Activated CD4-positive, CD25-positive, alpha-beta regulatory T cell treated with anti-CD3 and anti-CD28 coated beads, Interleukin-2, amount 50 U/mL, for 24 hours (primary cell): ENCODE data around the gene SFT2D2.
"Not testable (repeated sequence)": the region's sequence is repeated elsewhere in the genome, so short reads cannot be mapped to it uniquely, and the experiment has no call there.

Experiments
- ATAC-seq, 2 donors: fragments of 150-1000 bp; cut with Tn5 transposase; one replicate each; pipeline ENCODE4 v1.10.0; 2021; ENCODE audit warnings: mild to moderate bottlenecking in 1 of 2, moderate library complexity in 1 of 2

Gene SFT2D2

GRCh38 chr1:168225476-168226190, at the start of gene SFT2D2:
SFT2D2 (plus strand) TSS chr1:168226004; CDS start chr1:168226080, 76 bp downstream.
- peak; percentile 96 to 97 for ATAC-seq

- no peak for ATAC-seq
Measured at GRCh38 chr1:168178227-168178637, 47.6 kb upstream of the SFT2D2 start.

GRCh38 chr1:168178638-168179437, 47.0 kb upstream of the SFT2D2 start, which contains the start of gene TIPRL:
TIPRL (plus strand) TSS chr1:168178962; CDS start chr1:168179078, 116 bp downstream.
- ATAC-seq: peak; percentile 88 to 91

DNA sequence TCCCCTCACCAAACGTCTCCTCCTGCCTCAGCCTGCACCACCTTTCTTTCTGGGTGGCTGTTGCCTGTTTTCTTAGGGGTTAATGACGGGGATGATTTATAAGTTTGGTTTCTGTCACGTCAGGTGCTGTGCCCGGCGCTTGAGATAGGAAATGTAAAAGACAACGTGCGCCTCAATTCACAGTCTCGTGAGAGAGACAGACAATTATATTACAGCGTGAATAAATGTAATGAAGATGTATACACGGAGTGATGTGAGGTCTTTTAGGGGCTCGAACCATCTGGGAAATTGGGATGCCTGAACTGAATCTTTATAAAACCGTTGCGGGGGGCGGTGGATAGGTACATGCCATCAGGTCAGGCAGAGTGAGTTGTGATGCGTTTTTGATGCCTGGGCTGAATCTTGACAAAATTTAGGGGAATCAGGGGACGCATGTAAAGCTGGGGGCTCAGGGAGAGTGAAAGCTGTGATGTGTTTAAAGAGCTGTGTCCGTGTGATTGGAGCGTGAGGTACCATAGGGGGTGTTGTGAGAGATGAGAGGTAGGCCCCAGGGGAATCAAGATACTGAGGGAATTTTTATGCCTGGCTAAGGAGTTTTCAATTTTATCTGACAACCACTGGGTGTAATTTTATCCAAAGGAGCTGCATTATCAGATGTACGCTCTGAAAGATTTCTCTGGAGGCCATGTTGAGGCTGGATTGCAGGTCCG, 46.2 kb upstream of the SFT2D2 start:
- no peak for ATAC-seq

DNA sequence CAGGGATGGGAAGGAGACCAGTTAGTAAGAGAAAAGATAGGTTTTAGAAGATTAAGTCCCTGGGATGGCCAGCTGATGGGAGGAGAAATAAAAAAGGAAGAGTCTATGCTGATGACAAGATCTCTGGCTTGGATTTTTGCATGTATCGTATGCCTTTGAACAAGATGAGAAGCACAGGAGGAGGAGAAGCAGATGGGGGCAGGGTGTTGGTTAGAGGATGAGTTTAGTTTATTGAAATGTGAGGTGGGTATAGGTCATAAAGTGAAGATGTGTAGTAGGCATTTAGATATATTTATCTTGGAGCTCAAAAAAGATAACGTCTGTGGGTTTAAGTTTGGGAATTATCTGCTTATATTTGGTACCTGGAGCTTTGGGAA, 45.7 kb upstream of the SFT2D2 start:
- no peak for ATAC-seq

- ATAC-seq: not testable (repeated sequence)
Measured at GRCh38 chr1:168181063-168181720, 44.6 kb upstream of the SFT2D2 start.

- ATAC-seq: no peak
Measured at GRCh38 chr1:168187177-168187576, 38.6 kb upstream of the SFT2D2 start.

DNA sequence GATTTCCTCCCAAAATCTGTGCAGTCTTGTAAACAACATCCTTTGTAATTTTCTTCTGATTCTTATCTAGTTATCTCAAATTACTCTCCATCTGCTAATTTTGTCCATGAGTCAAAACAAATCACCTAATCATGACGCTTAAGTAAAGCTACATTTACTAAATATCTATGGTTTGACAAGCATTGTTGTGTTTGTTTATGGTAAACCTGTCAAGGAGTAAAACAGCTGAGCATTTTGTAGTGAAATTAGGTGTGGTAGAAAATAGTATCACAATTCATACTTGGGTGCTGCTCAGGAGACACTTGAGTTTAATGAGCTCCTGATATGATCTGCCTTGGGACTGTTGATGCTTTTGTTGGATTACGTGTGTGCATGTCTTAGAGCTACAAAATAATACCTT, 35.4 kb upstream of the SFT2D2 start:
- no peak for ATAC-seq

DNA sequence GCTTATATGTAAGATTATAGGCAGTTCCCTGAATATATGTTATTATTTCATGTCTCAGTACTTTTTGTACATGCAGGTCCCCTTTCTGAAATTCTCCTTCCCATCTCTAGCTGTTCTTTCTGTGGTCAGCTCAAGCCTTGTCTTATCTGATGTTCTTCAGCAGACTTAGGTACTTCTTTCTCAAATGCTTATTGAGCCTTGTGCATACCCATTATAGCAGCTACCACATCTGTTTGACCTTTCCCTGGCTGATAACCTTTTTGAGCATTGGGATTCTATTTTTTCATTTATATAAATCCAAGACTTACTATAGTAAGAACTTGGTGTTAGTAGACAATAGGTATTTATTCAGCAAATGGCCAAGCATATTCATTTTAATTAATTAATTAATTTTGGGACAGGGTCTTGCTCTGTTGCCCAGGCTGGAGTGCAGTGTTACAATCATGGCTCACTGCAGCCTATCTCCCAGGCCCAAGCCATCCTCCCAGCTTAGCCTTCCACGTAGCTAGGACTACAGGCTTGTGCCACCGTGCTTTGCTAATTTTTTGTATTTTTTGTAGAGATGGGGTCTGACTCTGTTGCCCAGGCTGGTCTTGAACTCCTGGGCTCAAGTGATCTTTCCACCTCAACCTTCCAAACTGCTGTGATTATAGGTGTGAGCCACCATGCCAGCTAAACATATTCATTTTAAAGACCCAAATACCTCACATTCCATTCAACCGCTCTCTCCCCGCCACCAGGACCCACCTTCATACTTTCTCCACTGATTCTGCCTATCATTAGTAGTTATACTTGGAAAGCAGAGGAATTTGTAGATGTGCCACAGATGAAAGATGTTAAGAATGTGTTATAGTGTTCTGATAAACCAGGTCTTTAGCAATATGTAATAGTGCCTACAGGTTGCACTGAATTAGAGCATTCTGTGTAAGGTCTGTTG, 30.3 kb upstream of the SFT2D2 start:
- ATAC-seq: no peak

DNA sequence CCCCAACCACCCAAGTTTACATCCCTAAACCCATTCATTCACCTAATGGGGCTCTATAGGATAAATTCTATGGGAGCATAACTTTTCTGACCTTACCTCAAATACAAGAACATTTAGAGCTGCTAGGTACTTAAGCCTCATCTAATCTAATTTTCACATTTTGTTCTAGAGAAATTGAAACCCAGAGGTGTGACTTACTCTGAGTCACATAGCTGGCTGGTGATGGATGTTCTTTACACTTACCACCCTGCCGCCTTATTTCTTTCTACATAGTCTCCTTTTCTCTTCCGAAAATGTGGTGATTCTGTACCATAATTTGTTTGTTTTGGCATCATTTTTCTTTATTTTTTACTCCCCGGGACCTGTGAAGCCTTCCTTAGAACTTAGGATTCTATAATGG, 26.7 kb upstream of the SFT2D2 start:
- peak in 1 of 2 donors; percentile 51 for ATAC-seq

GRCh38 chr1:168202941-168203654, 22.7 kb upstream of the SFT2D2 start:
- no peak for ATAC-seq

DNA sequence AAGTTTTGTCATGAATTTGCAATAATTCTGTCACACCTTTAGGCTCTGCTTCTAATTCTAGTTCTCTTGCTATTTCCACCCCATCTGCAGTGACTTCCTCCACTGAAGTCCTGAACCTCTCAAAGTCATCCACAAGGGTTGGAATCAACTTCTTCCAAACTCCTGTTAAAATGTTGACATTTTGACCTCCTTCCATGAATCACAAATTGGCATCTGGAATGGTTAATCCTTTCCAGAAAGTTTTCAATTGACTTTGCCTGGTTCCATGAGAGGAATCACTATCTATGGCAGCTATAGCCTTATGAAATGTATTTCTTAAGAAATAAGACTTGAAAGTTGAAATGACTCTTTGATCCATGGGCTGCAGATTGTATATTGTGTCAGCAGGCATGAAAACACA, 19.7 kb upstream of the SFT2D2 start:
- ATAC-seq: no peak

DNA sequence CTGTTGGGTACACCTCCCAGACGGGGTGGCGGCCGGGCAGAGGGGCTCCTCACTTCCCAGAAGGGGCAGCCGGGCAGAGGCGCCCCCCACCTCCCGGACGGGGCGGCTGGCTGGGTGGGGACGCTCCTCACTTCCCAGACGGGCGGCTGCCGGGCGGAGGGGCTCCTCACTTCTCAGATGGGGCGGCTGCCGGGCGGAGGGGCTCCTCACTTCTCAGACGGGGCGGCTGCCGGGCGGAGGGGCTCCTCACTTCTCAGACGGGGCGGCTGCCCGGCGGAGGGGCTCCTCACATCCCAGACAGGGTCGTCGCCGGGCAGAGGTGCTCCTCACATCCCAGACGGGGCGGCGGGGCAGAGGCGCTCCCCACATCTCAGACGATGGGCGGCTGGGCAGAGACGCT, 18.1 kb upstream of the SFT2D2 start:
- not testable (repeated sequence) for ATAC-seq

DNA sequence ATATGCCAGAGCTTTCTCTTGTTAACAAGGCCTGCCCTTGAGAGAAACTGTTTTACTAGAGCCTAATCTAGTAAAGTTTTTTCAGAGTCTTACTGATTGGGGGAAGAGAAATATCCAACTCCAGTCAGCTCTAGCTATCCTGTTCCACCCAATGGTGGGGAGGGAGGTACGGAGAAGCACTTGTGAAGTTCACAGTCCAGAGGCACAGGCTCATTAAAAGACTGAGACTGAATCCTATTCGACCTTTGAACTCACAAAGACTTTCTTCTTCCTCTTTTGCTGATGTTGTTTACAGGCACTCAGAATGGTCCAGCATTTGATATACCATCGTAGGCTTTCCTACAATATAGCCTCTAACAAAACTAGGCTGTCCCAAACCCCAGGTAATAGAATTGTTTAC, 15.5 kb upstream of the SFT2D2 start:
- ATAC-seq: no peak

DNA sequence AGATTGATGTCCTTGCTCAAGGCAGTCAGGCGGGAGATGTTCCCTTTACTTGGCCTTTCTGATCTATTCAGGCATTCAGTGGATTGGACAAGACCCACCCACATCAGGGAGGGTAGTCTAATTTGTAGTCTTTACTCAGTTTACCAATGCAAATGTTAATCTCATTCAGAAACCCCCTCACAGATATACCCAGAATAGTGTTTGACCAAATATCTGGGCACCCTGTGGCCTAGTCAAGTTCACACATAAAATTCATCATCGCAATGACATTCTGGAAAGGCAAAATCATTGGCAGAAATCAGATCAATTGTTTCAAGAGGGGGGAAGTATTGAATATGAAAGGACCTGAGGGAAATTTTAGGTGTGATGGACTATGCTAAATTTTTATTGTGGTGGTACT, 12.5 kb upstream of the SFT2D2 start:
- ATAC-seq: no peak

- no peak for ATAC-seq
Measured at GRCh38 chr1:168216171-168216570, 9.6 kb upstream of the SFT2D2 start.

GRCh38 chr1:168217664-168218063, 8.1 kb upstream of the SFT2D2 start:
- ATAC-seq: no peak

GRCh38 chr1:168218658-168219057, 7.1 kb upstream of the SFT2D2 start:
- ATAC-seq: no peak

- ATAC-seq: no peak
Measured at GRCh38 chr1:168220470-168220871, 5.3 kb upstream of the SFT2D2 start.

DNA sequence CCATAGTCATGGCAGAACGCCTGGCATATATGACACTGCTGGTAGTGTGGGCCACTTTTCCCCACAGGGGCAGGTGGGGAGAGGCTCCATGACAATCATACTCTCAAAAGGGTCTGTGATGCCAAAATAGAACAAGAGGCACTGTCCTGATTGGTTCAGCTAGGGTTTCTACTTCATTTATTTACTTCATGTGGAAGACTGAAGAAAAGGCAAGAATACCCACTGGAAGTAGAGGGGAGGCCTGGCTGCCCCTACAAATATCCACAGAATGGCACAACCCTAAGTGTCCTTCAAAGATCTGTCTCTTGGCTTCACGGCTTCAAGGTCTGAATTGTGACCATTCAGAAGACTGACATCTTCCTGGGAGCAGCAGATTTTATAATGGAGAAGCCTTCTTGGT, 4.5 kb upstream of the SFT2D2 start:
- ATAC-seq: no peak

GRCh38 chr1:168223261-168223660, 2.5 kb upstream of the SFT2D2 start:
- ATAC-seq: no peak
